Uterus (tissue), 4 donors: Measurements from ENCODE around the gene OR12D2. TPM values are rescaled to one million over a fixed set of nuclear protein-coding genes. Genes with fewer than 3 reads are reported as not detected.

Experiments
- DNase-seq, 2 donors: peaks; one replicate each; pipeline ENCODE4 v3.0.0-alpha.2; 2019 to 2020
- H3K27ac ChIP-seq, 2 donors: fragments of 200-600 bp; sonication (generic); 1 replicate in 1 of 2; 2 replicates in 1 of 2; pipeline ENCODE4 v1.5.1; 2016 to 2018
- H3K27me3 ChIP-seq, 2 donors: fragments of 200-600 bp; sonication (generic); one replicate each; pipeline ENCODE4 v1.5.1; 2018 to 2019; ENCODE audit warnings: control low read depth in 1 of 2
- H3K36me3 ChIP-seq, 2 donors: fragments of 200-600 bp; sonication (generic); one replicate each; pipeline ENCODE4 v1.5.1; 2019; ENCODE audit warnings: control low read depth in 1 of 2
- H3K4me1 ChIP-seq, 2 donors: fragments of 200-600 bp; sonication (generic); one replicate each; pipeline ENCODE4 v1.5.1; 2018 to 2019; ENCODE audit warnings: control low read depth in 1 of 2
- H3K4me3 ChIP-seq, 2 donors: fragments of 200-600 bp; sonication (generic); 1 replicate in 1 of 2; 2 replicates in 1 of 2; pipeline ENCODE4 v1.5.1; 2018 to 2019; ENCODE audit warnings: mild to moderate bottlenecking in 1 of 2
- H3K9me3 ChIP-seq, 2 donors: fragments of 200-600 bp; sonication (generic); one replicate each; pipeline ENCODE4 v1.5.1; 2019; ENCODE audit warnings: control low read depth in 1 of 2
- CTCF ChIP-seq, 4 experiments: fragments of 200-600 bp in 2 of 4; fragments of 450-650 bp in 2 of 4; sonication (generic) in 2 of 4; IDR thresholded peaks; one replicate each; pipeline ENCODE4 v1.5.1; 2016 to 2019; ENCODE audit warnings: antibody characterized with exemption in 4 of 4, mild to moderate bottlenecking in 2 of 4, moderate library complexity in 1 of 4
- POLR2A ChIP-seq, 2 donors: fragments of 450-650 bp; IDR thresholded peaks; one replicate each; pipeline ENCODE4 v1.6.1; 2016; ENCODE audit warnings: antibody characterized with exemption in 2 of 2, mild to moderate bottlenecking in 1 of 2, moderate library complexity in 1 of 2
- intact Hi-C: fragments of 100-400 bp; cut with DNase I; formaldehyde crosslinking; loops from one replicate; pipeline ENCODE4 v1.15.1; 2023; ENCODE audit warnings: low total_unique reads
- total RNA-seq, 4 donors: library from RNA; depleted of rRNA in 3 of 4; stranded (reverse); fragments of >200 nt in 3 of 4; gene quantifications; one replicate each; pipeline versions ENCODE4 v1.1.0 to v1.2.4, GENCODE V29; 2014 to 2023
- donor health status: DM: yes; HTN: yes; CAD: no.

The OR12D2 gene
- total RNA-seq, 4 donors from 2014 or later = not detected

GRCh38 chr6:29414588-29414987 is 19.2 kb downstream of the OR12D2 start, which contains the start of gene OR12D1:
OR12D1 (plus strand) TSS chr6:29414928.
- Histone ChIP-seq H3K36me3 (no peaks in the 10 kb centered on the region), H3K9me3 (no peaks in the 10 kb centered on the region), H3K4me1 (no peaks in the 10 kb centered on the region), H3K27ac (no peak within 1 kb of the TSS), H3K27me3 (no peaks in the 10 kb centered on the region), H3K4me3 (no peak within 1 kb of the TSS)
- no peak for DNase-seq
- no peak for TF ChIP-seq CTCF (IDR thresholded peaks at IDR 0.05)
- TF ChIP-seq POLR2A (IDR thresholded peaks at IDR 0.05) = no peak
- intact Hi-C loops = no loop called here

DNA sequence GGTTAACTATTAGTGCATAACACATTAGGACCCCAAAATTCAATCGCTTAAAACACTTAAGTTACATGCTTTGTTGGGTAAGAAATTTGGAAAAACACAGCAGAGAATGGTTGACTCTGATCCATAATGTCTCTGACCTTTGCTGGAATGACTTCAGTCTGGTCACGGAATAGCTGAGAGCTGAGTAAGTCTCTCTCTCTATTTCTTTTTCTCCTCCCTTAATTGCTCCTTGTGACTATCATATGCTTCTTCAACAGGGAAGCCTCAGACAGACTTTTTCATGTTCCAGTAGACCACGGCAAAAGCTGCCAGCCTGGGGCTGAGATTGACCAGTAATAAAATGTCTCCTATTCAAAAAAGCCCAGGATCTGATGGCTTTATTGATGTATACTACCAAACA is 24.1 kb downstream of the OR12D2 start:
- Histone ChIP-seq H3K36me3 (no peaks in the 10 kb centered on the region), H3K4me3 (no peak overlapping the region), H3K27ac (no peak overlapping the region), H3K4me1 (no peaks in the 10 kb centered on the region), H3K27me3 (no peaks in the 10 kb centered on the region), H3K9me3 (no peaks in the 10 kb centered on the region)
- no peak for TF ChIP-seq POLR2A (IDR thresholded peaks at IDR 0.05)
- TF ChIP-seq CTCF (IDR thresholded peaks at IDR 0.05) = no peak
- no peak for DNase-seq
- intact Hi-C loops = no loop called here

DNA sequence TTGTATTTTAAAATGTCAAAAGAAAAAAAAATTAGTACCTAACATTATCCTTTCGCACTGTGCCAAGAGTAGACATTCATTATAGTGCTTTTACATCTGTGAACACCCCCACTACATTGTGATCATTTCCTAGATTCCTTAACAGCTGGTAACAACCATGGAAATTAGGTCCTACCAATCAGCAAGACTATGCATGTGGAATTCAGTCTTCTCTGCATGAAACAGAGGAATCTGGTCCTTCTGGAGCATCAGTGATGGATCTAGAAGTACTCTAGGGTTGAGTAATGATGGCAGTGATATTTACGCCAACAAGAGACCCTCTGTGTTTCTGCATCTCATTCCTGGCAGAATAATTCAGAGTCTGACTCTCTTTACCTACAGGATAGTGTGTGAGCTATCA is 28.7 kb downstream of the OR12D2 start:
- Histone ChIP-seq H3K9me3 (no peaks in the 10 kb centered on the region), H3K4me3 (no peak overlapping the region), H3K27me3 (no peaks in the 10 kb centered on the region), H3K36me3 (no peaks in the 10 kb centered on the region), H3K4me1 (no peaks in the 10 kb centered on the region), H3K27ac (no peak overlapping the region)
- no peak for DNase-seq
- intact Hi-C loops = no loop called here
- no peak for TF ChIP-seq POLR2A (IDR thresholded peaks at IDR 0.05)
- no peak for TF ChIP-seq CTCF (IDR thresholded peaks at IDR 0.05)

GRCh38 chr6:29424575-29424974 is 29.1 kb downstream of the OR12D2 start:
- no peak for TF ChIP-seq CTCF (IDR thresholded peaks at IDR 0.05)
- no peak for TF ChIP-seq POLR2A (IDR thresholded peaks at IDR 0.05)
- Histone ChIP-seq H3K4me1 (no peaks in the 10 kb centered on the region), H3K9me3 (no peaks in the 10 kb centered on the region), H3K27ac (no peak overlapping the region), H3K36me3 (no peaks in the 10 kb centered on the region), H3K27me3 (no peaks in the 10 kb centered on the region), H3K4me3 (no peak overlapping the region)
- no peak for DNase-seq
- intact Hi-C loops = no loop called here

DNA sequence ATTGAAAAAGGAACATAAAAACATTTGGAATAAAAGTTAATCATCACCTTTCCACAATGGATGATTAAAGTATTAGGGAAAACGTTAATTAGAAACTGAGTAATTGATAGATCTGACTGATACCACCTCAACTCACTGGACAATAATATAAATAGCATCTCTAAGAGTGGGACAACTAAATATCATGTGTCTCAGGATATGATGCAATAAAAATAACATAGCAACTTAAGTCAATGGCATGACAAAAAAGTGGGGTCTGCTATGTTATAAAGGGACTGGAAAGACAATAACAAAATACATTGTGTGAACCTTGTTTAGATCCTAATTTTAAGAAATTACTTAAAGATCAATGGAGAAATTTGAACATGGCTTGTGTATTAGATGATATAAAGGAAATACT is 29.6 kb downstream of the OR12D2 start:
- H3K4me3 ChIP-seq = no peak overlapping the region
- H3K36me3 ChIP-seq = no peaks in the 10 kb centered on the region
- DNase-seq = no peak
- TF ChIP-seq POLR2A (IDR thresholded peaks at IDR 0.05) = no peak
- TF ChIP-seq CTCF (IDR thresholded peaks at IDR 0.05) = no peak
- no peaks in the 10 kb centered on the region for H3K27me3 ChIP-seq
- no peak overlapping the region for H3K27ac ChIP-seq
- no peaks in the 10 kb centered on the region for H3K9me3 ChIP-seq
- intact Hi-C loops = no loop called here
- no peaks in the 10 kb centered on the region for H3K4me1 ChIP-seq
